Stimulated activated CD8-positive, alpha-beta memory T cell treated with anti-CD3 and anti-CD28 coated beads, Interleukin-15, amount 100 ng/mL, for 24 hours (primary cell): ENCODE measurements around the gene PRSS56.

ENCODE experiments used
- DNase-seq: peaks from one replicate; pipeline ENCODE4 v3.0.0-alpha.2; 2020; ENCODE audit warnings: low read depth

The PRSS56 gene

DNA sequence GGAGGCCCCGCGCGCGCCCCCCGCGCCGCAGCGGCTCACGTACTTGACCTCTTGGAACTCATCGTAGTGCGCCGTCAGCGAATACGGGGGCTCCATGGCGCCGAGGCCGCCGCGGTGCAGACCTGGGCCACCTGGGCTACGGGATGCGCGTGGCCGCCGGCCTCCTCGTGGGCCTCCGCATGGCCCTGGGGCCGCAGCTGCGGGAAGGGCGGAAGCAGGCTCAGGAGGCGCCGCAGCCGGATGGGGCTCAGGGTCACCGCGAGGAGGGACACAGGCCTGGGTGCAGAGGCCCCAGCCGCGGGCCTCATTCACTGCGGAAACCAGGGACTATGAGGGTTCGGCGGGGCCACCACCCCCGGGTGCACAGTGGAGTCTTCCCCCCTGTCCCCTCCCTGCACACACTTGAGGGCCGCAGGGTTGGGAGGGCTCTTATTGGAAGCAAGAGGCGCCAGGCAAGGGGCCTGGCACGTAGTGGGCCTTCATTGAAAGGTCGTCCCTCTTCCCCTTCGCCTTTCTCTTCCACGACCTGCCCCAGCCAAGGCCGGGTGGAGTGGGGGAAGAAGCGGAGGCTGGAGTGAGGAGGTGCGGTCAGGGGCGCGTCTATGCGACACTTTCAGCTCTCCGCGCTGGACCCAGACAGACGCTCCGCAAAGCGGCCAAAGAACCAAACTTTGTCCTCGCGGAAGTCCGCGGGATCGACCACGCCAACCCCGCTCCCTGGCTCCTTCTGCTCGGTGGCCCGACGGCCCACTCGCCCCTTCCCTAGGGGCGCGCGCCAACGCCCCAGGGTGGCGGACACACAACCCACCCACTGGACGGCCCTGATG lies 33.4 kb upstream of the PRSS56 start:
- no peak for DNase-seq

DNA sequence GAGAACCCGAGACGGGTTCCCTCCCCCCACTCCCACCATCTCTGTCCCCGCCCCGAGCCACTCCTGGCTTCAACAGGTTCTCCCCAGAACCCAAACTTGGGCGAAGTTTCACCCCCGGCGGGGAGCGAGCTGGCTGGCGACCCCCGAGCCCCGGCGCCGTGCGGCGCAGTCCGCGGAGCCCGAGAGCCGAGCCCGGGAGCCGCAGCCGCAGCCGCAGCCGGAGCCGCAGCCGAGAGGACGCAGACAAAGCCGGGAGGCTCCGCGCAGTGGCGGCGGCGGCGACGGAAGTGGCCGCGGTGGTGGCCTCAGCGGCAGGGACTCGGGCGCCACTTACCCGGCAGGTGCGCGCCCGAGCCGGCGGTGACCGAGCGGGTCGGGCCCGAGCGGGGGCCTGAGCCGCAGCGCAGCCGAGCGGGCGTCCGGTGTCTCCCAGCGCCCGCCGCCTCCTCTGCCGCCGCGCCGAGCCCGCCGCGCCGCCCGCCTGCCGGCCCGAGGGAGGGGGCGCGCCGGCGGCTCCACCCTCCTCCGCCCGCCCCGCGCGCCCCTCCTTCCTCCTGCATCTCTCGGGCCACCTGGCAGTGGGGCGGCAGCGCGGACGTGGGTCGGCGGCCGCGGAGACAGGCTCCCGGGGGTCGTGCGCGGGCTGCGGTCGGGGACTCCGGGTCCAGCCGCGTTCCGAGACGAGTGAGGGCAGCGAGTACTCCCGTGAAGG lies 32.6 kb upstream of the PRSS56 start, which contains the start of gene ECEL1:
Gene ECEL1 (minus strand): TSS at position 450 of the 712 bp plus-strand sequence. CDS start 1,181 bp downstream, outside the sequence.
- DNase-seq = no peak

DNA sequence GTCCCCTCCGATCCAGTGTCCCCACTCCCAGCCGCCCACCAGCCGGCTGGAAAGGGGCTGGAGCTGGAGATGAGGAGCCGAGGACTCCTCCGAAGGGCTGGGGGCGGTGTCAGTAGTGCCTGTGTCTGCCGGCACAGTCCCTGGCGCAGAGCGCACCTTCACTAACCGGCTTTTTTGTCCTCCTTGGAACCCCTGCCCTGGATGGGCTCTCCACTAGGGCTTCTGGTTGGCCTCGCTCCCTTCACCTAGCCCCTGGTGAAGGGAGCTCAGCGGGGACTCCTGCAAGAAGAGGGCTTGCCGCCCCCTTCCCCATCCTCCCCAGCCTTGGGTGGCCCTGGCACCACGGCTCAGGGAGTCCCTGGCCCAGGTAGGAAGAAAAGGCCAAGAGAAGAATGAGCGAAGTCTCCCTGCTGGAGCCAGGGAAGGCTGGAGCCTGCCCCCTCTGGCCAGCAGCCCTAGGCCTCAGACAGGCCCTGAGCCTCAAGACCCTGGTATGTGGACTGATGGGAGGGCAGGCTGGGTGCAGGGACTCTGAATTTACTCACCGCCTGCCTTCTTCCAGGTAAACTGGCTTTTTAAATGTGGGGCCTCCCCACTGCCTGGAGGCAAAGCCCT lies 32.0 kb upstream of the PRSS56 start:
- no peak for DNase-seq

DNA sequence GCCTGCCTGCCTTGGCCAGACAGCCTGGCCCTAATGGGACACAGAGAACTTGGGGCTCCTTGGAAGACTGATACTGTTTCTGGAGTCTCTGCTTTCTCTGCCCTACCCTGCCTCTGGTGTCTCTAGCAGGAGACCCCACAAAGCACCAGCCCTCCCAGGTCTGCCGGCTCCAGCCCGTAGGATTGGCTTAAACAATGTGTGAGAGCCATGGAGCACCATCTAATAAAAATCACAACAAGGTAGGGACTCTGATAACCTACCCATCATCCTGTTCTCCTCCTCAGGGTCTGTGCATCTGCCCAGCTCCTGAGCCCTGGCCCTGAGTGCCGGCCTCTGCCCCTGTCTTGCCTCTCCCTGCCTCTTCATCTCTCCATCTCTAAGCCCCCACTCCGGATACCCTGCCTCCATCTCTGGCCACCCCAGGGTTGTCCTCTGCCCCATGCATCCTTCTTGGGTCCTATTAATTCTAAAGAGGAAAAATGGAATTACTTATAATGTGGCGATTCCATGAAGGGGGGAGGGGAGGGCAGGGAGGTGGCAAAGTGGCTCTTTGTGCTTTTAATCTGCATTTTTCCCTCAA lies 31.4 kb upstream of the PRSS56 start:
- DNase-seq = no peak

DNA sequence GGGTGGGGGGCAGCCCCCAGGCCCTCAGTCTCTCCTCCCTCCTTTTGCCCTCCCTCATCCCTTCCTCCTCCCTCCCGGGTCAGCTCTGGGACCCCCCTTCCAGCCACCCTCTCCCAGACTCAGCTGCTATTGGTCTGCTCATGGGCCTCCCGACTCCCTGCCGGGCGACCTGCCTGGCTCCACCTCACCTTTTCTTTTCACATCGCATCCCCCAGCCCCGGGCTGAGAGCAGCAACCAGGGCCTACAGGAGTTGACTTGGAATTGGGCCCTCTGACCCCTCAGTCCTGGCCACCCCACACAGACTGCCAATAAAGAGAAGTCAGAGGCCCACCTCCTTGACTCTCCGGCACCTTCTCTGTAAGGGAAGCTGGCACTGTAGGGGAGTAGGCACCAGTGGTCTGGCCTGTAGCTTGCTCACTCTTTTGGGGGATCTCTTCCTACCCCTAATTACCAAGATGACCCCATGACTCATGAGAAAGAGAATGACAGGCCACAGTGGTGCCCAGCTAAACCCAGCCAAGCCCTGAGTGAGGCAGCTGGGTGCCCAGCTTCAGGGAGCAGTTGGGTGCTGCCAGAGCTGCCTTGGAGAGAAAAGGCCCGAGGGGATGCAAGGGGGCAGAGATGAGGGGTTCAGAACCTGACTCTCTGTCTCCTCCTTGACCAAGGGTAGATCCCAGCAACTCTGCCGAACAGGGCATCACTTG lies 30.5 kb upstream of the PRSS56 start:
- DNase-seq = no peak

DNA sequence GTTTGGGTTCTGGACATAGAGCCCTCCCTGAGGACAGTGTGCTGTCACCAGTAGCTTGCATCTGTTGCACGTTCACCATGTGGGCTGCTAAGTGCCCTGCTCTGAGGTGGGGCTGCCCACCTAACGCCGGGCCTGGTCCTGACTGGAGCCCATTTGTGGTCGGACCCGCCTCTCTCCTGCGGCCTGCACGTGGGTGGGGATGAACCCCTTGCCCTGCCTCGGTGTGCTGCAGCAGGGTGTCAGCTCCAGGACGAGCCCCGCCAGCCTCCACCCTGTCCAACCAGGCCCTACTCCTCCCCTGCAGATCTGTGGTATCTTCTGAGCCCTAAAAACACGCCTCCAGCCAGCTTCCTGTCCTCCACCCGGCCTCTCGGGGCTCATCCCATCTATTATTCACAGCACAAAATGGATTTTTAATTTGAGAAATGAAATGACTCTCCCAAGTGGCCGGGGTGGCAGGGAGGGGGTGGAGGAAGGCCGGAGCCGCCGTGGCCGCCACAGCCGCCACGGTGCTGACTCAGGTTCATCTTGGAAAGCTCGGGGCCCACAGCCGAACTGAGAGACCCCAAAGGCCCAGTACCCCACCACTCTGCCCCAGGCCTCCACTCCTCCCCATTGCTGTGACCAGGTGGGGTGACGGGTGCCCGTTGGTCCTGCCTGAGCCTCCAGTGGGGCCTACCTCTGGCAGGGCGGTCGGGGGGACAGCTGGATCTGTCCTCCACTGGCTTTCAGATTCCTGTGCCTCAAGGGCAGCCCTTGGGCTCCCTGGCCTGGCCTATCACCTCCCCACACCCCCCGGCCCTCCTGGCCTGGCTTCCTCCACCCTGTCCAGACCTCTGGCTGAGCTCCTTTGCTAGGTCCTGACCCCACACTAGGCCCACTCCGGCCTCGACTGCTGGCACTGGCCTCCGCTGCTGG lies 29.7 kb upstream of the PRSS56 start:
- no peak for DNase-seq

DNA sequence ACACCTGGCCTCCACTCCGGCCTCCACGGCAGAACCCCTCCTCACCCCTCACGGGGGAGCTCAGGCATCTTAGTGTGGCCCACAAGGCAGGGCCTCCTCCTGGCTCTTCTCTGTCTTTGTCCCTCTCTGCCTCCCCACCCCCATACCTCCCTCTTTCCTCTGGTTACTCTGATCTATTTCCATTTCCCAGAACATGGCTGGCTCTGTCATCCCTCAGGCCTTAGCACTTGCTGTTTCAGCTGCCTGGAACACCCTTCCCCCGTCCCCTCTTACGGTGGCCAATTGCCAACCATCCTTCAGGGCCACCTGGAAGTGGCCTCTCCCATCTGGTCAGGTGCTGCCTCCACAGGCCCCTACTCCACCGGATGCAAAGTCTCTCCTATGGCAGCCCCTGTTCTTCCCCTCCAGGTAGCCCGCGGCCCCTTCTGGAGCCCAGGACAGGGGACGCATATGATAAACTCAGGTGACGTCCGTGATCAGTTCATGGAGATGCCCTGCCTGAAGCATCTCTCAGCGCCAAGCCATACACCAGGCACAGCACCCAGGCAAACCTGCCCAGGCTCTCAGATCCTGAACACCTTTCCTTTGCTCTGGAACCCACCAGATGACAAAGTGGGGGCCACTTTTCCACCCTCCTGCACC lies 28.9 kb upstream of the PRSS56 start:
- DNase-seq = no peak

DNA sequence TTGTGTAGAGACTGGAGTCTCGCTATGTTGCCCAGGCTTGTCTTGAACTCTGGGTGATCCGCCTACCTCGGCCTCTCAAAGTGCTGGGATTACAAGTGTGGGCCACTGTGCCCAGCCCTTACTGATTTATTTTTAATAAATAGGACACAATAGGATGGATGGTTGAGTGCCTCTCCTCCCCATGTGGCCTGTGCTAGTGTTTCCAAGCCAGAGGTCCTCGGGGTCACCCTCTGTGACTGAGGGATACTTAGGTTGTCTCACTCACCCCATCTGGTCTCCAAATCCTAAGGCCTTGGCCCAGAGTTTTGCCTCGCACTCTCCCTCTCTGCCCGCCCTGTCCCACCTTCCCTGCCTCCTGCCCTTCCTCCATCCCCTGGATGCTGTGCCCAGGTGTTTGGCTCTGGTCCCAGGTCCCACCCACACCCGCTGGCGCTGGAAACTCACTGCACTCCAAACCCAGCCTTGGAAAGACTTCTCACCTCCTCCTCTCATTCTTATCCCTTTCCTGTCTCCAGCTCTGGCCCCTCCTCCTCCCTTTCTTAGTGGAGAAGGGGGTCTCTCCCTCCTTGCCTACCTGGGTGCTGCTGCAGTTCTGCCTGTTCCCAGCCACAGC lies 27.8 kb upstream of the PRSS56 start:
- DNase-seq = no peak

DNA sequence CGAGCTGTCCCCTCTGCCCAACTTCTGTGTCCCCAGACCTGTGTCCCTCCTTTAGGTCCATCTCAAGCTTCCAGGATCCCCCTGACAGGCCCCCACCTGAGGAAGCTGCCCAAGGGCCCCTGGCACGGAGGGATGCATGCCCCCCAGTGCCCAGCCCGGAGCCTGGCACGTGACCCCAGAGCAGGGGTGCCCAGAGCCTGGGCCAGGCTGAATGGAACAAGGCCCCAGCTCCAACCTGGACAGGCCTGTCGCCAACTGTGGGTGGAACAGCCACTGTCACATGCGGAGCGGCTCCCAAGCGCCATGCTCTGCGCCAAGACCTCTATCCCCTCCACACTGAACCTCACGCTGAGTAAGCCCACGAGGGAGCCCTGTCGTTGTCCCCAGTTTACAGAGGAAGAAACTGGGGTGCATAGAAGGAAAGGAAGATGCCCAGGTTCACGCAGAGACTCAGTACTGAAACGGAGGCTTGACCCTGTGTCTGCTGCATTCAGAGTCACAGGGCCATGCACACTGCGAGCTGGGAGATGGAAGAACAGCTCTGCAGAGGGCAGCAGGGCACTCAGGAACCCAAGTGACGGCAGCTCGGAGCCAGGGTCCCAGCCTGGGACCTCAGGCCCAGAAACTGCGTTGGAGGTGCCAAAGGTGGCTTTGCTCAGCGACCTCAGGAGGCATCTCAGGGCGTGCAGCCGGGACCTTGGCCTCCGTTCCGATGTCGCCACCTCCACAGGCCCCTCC lies 27.1 kb upstream of the PRSS56 start:
- DNase-seq = no peak

DNA sequence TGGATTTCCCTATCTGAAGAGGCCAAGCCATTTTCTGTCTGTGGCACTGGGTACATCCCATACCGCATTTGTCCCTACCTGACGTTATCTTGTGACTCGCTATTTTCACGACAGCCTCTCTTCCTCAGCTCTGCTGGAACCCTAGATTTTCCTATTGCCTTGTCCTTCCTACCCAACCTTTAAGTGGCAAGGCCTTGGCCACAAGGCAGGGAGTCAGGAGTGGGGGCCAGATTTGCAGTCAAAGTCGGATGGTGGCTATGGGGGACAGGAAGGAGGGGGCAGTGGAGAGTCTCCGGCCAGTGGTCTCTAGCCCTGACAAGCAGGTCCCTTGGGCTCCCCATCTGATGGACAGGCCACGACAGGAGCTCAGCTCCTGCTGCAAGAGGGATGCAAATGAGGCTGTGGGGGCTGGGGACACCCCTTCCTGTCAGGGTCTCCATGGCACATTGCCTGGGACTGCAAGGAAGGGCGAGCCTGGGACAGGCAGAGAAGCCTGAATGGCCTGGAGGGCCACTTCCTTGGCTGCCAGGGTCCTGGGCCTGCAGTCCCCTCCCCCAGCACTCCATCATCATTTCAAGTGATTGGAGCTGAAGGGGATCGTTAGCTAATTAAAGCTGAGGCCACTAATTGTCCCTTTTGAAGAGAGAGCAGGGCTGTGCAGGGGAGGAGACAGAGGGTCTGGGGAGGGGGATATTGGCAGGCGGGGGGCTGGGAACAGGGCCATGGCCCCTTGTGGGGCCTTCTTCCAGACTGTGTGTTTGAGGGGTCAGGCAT lies 26.3 kb upstream of the PRSS56 start:
- no peak for DNase-seq

DNA sequence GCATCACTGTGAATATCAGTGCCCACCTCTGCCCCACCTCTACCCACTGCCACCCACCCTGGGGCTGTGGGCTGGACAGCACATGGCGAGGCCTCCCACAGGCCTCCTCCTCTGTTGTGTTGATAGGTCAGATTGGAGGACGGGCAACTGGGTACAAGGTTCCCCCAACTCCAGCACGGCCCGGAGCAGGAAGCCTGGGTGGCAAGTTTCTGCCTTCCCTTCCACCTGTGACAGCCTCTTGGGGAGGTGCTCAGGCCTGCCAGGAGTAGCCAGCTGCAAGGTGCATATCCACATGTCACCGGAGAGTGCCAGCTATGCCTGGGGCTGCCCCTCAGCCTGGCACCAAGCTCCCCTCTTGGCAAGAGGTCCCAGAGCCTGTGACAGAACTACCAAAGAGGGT lies 25.6 kb upstream of the PRSS56 start:
- no peak for DNase-seq

DNA sequence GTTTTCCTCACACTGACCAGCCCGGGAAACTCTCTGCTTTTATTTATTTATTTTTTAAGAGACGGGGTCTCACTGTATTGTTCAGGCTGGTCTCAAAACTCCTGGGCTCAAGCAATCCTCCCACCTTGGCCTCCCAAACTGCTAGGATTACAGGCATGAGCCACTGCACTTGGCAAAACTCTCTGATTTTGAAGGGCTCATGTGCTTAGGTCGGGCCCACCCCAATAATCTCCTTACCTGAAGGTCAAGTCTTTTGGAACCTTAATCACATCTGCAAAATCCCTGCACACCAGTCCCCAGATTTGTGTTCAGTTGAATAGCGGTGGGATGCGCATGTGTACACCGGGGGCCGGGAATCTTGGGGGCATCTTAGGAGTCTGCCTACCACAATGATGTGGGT lies 24.9 kb upstream of the PRSS56 start:
- DNase-seq = no peak

DNA sequence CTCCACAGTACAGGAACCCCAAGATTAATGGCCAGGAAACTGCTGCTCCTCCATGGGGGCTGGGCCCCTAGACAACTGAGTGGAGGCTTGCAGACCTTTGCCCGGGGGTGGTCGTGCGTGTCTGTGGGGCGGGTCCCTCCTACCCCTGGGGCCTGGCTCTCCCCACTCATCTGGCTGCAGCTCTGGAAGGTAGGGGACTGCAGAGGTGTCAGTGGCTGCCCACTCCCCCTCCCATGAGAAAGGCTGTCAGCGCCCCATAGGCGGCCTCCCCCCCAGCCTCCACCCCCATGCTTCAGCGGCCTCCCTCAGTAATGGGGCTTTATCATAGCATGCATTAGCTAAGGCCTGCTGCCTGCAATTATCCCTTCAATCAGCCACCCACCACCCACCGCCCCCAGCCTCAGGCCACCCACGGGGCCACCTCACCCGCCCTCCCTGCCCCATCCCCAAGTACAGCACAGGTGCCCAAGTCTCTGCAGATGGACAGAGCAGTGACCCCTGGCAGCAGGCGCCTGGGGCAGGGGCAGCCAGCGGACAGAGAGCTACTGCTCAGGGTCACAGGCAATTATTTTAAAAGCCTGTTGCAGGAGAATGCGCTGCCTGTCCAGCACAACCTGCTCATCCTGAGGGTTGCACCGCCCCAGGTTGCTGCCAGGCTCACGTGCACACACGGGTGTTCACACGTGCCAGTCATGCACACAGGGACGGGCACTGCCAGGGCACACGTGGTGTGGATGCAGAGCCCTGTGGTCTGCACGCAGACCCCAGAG lies 23.5 kb upstream of the PRSS56 start:
- DNase-seq = no peak

DNA sequence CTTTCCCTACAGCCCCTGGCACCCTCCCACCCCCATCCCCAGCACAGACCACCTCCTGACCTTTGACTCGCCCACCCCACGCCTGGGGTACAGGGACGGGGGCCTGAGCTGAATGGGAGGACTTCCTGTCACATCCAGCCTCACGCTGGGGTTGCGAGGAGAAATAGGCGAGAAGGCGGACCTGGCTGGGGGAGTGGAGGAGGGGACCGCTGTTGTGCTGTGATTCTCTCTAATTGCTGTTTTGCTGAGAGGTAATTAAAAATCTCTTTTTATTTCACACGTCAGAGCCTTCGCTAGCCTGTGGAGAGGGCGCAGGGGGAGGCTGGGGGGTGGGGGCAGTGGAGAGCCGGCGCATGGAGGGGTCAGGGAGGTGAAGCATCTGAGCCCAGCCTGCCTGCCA lies 22.8 kb upstream of the PRSS56 start:
- no peak for DNase-seq

DNA sequence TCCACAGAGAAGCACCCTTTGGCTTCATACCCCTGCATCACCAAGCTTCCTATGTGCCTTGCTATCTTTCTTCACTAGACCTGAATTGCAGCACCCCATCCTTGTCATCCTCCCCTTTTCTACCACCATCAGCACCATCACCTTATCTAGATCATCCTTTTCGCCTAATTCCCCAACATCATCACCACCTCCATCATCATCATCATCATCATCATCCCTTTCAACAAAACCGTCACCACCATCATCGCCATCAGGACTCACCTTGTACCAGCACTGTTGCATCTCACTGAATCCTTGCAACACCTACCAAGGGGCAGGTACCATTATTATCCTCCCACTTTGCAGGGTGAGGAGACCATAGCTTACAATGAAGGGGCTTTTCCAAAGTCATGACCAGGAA lies 21.7 kb upstream of the PRSS56 start:
- DNase-seq = no peak

DNA sequence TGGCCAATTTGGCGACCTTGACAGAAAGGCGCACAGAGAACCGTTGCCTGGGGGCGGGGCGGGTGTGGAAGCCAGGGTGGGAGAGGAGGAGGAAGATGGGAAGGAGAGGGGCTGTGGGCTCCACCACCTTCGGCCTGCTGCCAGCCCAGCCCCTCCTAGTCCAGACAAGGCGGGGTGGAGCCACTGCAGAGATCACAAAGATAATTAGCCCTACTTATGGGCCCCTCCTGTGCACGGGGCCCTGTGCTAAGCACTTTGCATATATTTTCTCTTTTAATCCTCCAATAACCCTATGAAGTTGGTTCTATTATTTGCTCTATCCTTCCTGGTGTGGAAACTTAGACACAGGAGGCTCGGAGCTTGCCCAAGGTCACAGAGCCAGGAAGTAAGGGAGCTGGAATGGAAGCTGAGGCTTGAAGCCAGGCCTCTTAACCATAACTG lies 18.8 kb upstream of the PRSS56 start:
- DNase-seq = no peak

DNA sequence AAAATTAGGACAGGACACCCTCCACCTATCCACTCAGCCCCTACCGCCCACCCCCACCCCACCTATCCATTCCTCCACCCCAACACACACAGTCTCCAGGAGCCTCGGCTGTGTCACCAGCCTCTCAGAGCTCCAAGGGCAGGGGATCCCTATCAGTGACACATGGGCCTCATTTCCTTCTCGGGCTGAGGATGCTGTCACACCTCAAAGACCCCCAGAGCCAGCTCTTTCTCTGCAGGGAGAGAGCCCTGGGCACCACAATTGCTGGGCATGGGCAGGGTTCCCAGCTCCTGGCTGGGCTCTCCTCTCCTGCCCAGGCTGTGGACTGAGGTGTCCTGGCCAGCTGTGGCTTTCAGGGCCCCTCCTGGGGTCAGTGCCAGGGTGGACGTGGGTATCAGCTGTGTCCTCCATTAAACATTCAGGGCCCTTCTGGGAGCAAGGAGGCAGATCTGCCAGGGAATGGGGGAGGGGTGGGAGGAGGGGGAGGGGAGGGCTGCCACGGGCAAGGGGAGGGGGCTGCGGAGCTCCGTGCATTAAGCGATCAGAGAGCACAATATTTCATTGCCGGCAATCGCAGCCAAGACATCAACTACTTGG lies 18.3 kb upstream of the PRSS56 start:
- DNase-seq = no peak
